OCI-LY3 (cell line): Measurements from ENCODE around the gene ZSCAN9.

Experiments
- H2AFZ ChIP-seq: fragments of 200-600, 300-600 bp; shearing (Covaris generic); 2 replicates; pipeline ENCODE4 v1.6.0; 2014; ENCODE audit warnings: antibody characterized with exemption, low read depth, low read length
- H3K27ac ChIP-seq: fragments of 200-600, 300-600 bp; sonication (generic); 2 replicates; pipeline ENCODE4 v1.5.1; 2014; ENCODE audit warnings: mild to moderate bottlenecking, low read length, moderate library complexity, mixed read lengths
- H3K27me3 ChIP-seq: fragments of 200-600, 300-600 bp; sonication (generic); 2 replicates; pipeline ENCODE4 v1.6.1; 2014; ENCODE audit warnings: low read depth, low read length, mixed read lengths
- H3K36me3 ChIP-seq: fragments of 200-600, 300-600 bp; sonication (generic); replicated peaks from 2 replicates; pipeline ENCODE3; 2014; ENCODE audit warnings: low read depth, low read length, mixed read lengths
- H3K4me1 ChIP-seq: fragments of 300-600, 200-600 bp; sonication (generic); 2 replicates; pipeline ENCODE4 v1.6.1; 2014; ENCODE audit warnings: low read length, mixed read lengths
- H3K4me2 ChIP-seq: fragments of 200-600, 300-600 bp; sonication (generic); 2 replicates; pipeline ENCODE4 v1.6.1; 2014; ENCODE audit warnings: low read length, mixed read lengths
- H3K4me3 ChIP-seq: fragments of 300-600, 200-600 bp; sonication (generic); 2 replicates; pipeline ENCODE4 v1.5.1; 2014; ENCODE audit warnings: antibody characterized with exemption, mild to moderate bottlenecking, low read length, moderate library complexity
- H3K79me2 ChIP-seq: fragments of 300-600, 200-600 bp; shearing (Covaris generic); 2 replicates; pipeline ENCODE4 v1.6.1; 2014; ENCODE audit warnings: mild to moderate bottlenecking, low read length, mixed read lengths
- H3K9ac ChIP-seq: fragments of 300-600, 200-600 bp; shearing (Covaris generic); 2 replicates; pipeline ENCODE4 v1.6.0; 2014; ENCODE audit warnings: mild to moderate bottlenecking, low read length, moderate library complexity
- H3K9me3 ChIP-seq: fragments of 200-600, 300-600 bp; shearing (Covaris generic); 2 replicates; pipeline ENCODE4 v1.6.1; 2014; ENCODE audit warnings: low read length, mixed read lengths; ENCODE audit not compliant: insufficient read depth
- H4K20me1 ChIP-seq: fragments of 200-600, 300-600 bp; sonication (generic); 2 replicates; pipeline ENCODE4 v1.6.1; 2016; ENCODE audit warnings: low read length, mixed read lengths; ENCODE audit not compliant: insufficient read depth
- CTCF ChIP-seq: fragments of 200-600, 300-600 bp; sonication (generic); IDR thresholded peaks from 2 replicates; pipeline ENCODE4 v1.5.1; 2014; ENCODE audit warnings: antibody characterized with exemption, low read length, low read depth
- EZH2phosphoT487 ChIP-seq: fragments of 200-600 bp; shearing (Covaris generic); IDR thresholded peaks from 2 replicates; pipeline ENCODE4 v1.6.1; 2018; ENCODE audit warnings: antibody characterized with exemption, mixed run types, low read depth

Gene ZSCAN9

DNA sequence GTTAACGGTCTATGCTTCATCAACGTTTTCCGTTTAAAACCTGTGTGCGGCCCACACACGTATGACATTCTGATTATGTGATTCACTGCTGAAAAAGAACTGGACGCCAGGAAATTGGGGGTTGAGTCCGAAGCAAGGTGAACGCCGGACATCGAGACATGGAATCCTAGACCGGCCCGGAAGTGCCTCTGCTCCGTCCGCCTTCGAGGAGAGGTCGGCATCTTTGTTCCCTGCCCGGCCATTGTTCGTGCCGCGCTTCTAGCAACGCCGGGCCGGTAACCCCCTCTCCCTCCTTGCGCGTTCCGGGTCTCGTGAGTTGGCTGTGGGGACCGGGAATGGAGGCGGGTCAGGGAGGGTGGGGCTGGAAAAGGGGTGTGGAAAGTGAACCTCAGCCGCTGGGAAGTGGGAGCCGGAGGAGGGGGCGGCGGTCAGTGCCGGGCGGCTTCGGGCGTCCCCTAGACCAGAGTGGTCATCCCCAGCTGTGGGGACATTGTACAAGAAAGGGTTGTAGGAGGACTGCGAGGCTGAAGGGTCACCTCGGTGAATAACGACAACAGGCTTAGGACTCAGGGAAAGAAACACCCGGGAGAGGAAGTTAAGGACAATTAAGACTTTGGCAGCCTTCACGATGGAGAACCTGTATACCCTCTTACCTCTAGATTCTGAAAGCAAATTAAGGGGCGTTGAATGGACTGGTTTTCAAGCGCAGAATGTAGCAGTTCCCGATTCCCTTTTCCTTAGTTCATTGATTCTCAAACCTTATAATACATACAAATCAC lies at the start of gene ZSCAN9:
TSS of gene ZSCAN9 (plus strand) at position 220 of the 779 bp plus-strand sequence. CDS start 1,810 bp downstream, outside the sequence.
- H3K27ac ChIP-seq = peak within 1 kb of the TSS; percentile 22; the same call in 1 of the 2 replicates
- peak within 1 kb of the TSS; percentile 78 for H2AFZ ChIP-seq
- H3K9ac ChIP-seq = peak within 1 kb of the TSS; percentile 84

GRCh38 chr6:28176373-28176772 lies 48.7 kb upstream of the ZSCAN9 start:
- Histone ChIP-seq H3K4me2 (no peak overlapping the region), H3K9ac (no peak overlapping the region), H3K4me3 (no peak overlapping the region), H2AFZ (no peak overlapping the region), H3K79me2 (no peaks in the 10 kb centered on the region), H3K36me3 (no peaks in the 10 kb centered on the region), H3K4me1 (0 out of 2 replicates have a peak, but pooled peaks cover 3% of the 10 kb centered on the region), H3K9me3 (no peaks in the 10 kb centered on the region), H3K27ac (no peak overlapping the region), H4K20me1 (no peaks in the 10 kb centered on the region), H3K27me3 (no peaks in the 10 kb centered on the region)
- TF ChIP-seq CTCF (no peak), EZH2phosphoT487 (no peak)

More for the DNA sequence above, at the start of gene ZSCAN9:
- Histone ChIP-seq H3K27me3 (no peaks in the 10 kb centered on the region), H3K9me3 (no peaks in the 10 kb centered on the region), H4K20me1 (no peaks in the 10 kb centered on the region), H3K4me3 (peak within 1 kb of the TSS; percentile 93), H3K36me3 (peaks cover 20% of the 10 kb centered on the region), H3K4me2 (peak within 1 kb of the TSS; percentile 87), H3K79me2 (peaks cover 10% of the 10 kb centered on the region), H3K4me1 (peaks cover 9% of the 10 kb centered on the region)
- TF ChIP-seq EZH2phosphoT487 (no peak), CTCF (no peak)

DNA sequence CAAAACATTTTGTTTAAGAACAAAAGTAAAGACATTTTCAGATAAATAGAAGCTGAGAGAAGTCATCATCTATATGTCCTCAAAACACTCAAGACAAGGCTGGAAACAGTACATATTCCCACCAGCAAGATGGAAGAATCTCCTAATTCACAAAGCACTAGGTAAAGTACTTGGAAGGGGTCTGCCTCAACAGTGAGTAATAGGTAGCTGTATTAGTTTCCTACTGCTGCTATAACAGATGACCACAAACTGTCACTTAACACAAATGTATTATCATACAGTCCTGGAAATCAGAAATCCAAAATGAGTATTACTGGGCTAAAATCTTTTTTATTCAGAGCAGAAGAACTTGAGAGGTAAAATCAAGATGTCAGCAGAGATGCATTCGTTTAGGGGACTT lies 42.8 kb upstream of the ZSCAN9 start:
- Histone ChIP-seq H3K4me1 (no peaks in the 10 kb centered on the region), H4K20me1 (no peaks in the 10 kb centered on the region), H3K79me2 (no peaks in the 10 kb centered on the region), H3K36me3 (no peaks in the 10 kb centered on the region), H3K9ac (no peak overlapping the region), H3K4me2 (no peak overlapping the region), H2AFZ (no peak overlapping the region), H3K9me3 (no peaks in the 10 kb centered on the region), H3K4me3 (no peak overlapping the region), H3K27ac (no peak overlapping the region), H3K27me3 (no peaks in the 10 kb centered on the region)
- TF ChIP-seq EZH2phosphoT487 (no peak), CTCF (no peak)

GRCh38 chr6:28188111-28188979 lies 36.7 kb upstream of the ZSCAN9 start:
- no peak overlapping the region for H3K27ac ChIP-seq
- H3K4me3 ChIP-seq = no peak overlapping the region
- no peak for TF ChIP-seq CTCF
- no peak for TF ChIP-seq EZH2phosphoT487
- no peak overlapping the region for H3K9ac ChIP-seq
- no peaks in the 10 kb centered on the region for H3K4me1 ChIP-seq
- no peaks in the 10 kb centered on the region for H4K20me1 ChIP-seq
- H3K9me3 ChIP-seq = peaks cover 10% of the 10 kb centered on the region; the same call in 1 of the 2 replicates
- H2AFZ ChIP-seq = no peak overlapping the region
- no peaks in the 10 kb centered on the region for H3K36me3 ChIP-seq
- H3K4me2 ChIP-seq = no peak overlapping the region
- H3K27me3 ChIP-seq = no peaks in the 10 kb centered on the region
- no peaks in the 10 kb centered on the region for H3K79me2 ChIP-seq
